ENCODE data around the gene ZNF862. TPM values are rescaled to one million over a fixed set of nuclear protein-coding genes. Genes with fewer than 3 reads are reported as not detected.

ZNF862 gene
- total and polyA plus RNA-seq, 2 of the 13 experiments (the other 11 are each of a cell fraction or from before 2014, with no cell fraction given), result 0.89 to 2.0 TPM

- TF ChIP-seq ZNF33A (CRISPR knock-in tag; IDR thresholded peaks at IDR 0.05; ENCODE audit: borderline replicate concordance) (no peak), RBM39 (IDR thresholded peaks at IDR 0.05; ENCODE audit: low read depth, low read length, poor library complexity, severe bottlenecking) (peak; percentile 17), ZNF577 (CRISPR knock-in tag; IDR thresholded peaks at IDR 0.05; ENCODE audit: borderline replicate concordance, low read depth) (no peak), GTF2F1 (IDR thresholded peaks at IDR 0.05; ENCODE audit: low read length) (no peak), NPAS2 (CRISPR knock-in tag; IDR thresholded peaks at IDR 0.05; ENCODE audit: borderline replicate concordance) (no peak)
- TF ChIP-seq, protein P1, sequence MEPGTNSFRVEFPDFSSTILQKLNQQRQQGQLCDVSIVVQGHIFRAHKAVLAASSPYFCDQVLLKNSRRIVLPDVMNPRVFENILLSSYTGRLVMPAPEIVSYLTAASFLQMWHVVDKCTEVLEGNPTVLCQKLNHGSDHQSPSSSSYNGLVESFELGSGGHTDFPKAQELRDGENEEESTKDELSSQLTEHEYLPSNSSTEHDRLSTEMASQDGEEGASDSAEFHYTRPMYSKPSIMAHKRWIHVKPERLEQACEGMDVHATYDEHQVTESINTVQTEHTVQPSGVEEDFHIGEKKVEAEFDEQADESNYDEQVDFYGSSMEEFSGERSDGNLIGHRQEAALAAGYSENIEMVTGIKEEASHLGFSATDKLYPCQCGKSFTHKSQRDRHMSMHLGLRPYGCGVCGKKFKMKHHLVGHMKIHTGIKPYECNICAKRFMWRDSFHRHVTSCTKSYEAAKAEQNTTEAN (CRISPR knock-in tag; conservative IDR thresholded peaks at IDR 0.05), result no peak
Measured at GRCh38 chr7:149873074-149873969, 35.1 kb downstream of the ZNF862 start, which contains the start of gene ATP6V0E2 (continued).

DNA sequence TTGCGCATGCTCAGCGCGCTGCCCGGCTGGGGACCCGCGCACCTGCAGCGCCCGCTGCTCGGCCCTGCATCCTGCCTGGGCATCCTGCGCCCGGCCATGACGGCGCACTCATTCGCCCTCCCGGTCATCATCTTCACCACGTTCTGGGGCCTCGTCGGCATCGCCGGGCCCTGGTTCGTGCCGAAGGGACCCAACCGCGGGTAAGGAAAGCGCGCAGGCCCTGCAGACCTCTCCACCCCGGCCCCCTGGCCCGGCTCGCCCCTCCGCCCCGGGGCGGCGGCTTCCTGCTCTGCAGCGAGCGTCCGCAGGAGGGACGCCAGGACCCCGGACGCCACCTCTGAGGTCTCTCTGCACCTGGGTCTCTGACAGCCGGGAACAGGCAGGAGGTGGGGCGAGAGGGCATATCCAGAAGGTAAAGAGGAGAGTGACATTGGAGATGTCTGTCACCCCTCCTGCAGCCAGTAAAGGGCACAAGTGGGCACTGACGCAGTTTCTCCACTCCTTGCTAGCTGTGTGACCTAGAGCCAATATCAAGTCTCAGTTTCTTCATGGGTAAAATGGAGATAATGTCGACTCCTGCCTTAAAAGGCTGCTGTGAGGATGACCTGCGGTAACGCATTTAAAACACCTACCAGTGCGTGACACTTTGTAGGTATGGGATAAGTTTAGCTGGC lies 35.9 kb downstream of the ZNF862 start:
- in situ Hi-C loops (cut with HindIII; ENCODE audit: extremely low pct_ligation_motif_present, low pct_unique_long_range_greater_than_20kb) (loop anchor here (25.0 kb wide), 1 partner anchor 163 kb away; no protein-coding TSS in a partner anchor), intact Hi-C loops (cut with micrococcal nuclease; ENCODE audit: unreplicated experiment) (loop anchor here (2.0 kb wide), 1 partner anchor 35 kb away; the partner anchor contains the start of gene ZNF862)
- H3K27me3 ChIP-seq (ENCODE audit: control insufficient read depth in 1 of 2, insufficient read depth in 2 of 2, low read length in 2 of 2), result no peaks in the 10 kb centered on the region
- FAIRE-seq (no peak), ATAC-seq (peak; percentile 62), DNase-seq (ENCODE audit: low spot score) (no peak)
- peak overlapping the region; percentile 70 for H3K9ac ChIP-seq (ENCODE audit: insufficient read depth, low read depth, low read length)
- 5% methylated on average over 4 of the region's 46 CpGs for WGBS (ENCODE audit: low lambda C conversion rate)
- H3K27ac ChIP-seq (ENCODE audit: extremely low read length, insufficient read depth, low read length), result peak overlapping the region; percentile 71
- H3K4me1 ChIP-seq (ENCODE audit: insufficient read depth, low read length), result peaks cover 33% of the 10 kb centered on the region
- H3K4me2 ChIP-seq (ENCODE audit: low read depth, low read length), result peak overlapping the region; percentile 85
- H3K36me3 ChIP-seq (replicated peaks in 1 of 2; ENCODE audit: control insufficient read depth in 1 of 2, insufficient read depth in 2 of 2, low read length in 2 of 2), result peaks cover 1 to 12% of the 10 kb centered on the region in 2 experiments; a peak in 2 of 5 replicates
- CTCF ChIA-PET (ENCODE audit: low intra/inter-chr PET ratio, low total read pairs), result no interaction called here
- no peaks in the 10 kb centered on the region for H3K9me3 ChIP-seq (ENCODE audit: low read length)
- peak overlapping the region; percentile 69 to 80 (median 76) for H3K4me3 ChIP-seq (replicated peaks in 1 of 3; ENCODE audit: insufficient read depth in 1 of 3, low read depth in 2 of 3, low read length in 3 of 3)
- no peaks in the 10 kb centered on the region for H4K20me1 ChIP-seq (ENCODE audit: insufficient read depth, low read length)
- H3K79me2 ChIP-seq (ENCODE audit: insufficient read depth, low read length), result peaks cover 8% of the 10 kb centered on the region
- H2AFZ ChIP-seq (ENCODE audit: low read length), result no peak overlapping the region
- BruUV-seq (replicated peaks), result no TSS peak
- POLR2A ChIA-PET, result interaction anchor here (1.3 to 1.4 kb wide), 2 partner anchors 9 to 12 kb away, joined by 4 read pairs; no protein-coding TSS in a partner anchor
- no peak for TF ChIP-seq NR2C2 (CRISPR knock-in tag; IDR thresholded peaks at IDR 0.05; ENCODE audit: borderline replicate concordance)
- TF ChIP-seq TEAD2 (CRISPR knock-in tag; IDR thresholded peaks at IDR 0.05), result no peak
- no peak for TF ChIP-seq ZNF496 (CRISPR knock-in tag; IDR thresholded peaks at IDR 0.05; ENCODE audit: insufficient replicate concordance)
- 0 out of 2 replicates have a peak, but pooled peaks have one; percentile 26 for TF ChIP-seq HNF4A (CRISPR knock-in tag; IDR thresholded peaks at IDR 0.05)
- peak; percentile 85 for TF ChIP-seq RBFOX2 (IDR thresholded peaks at IDR 0.05; ENCODE audit: low read depth, low read length)
- no peak for TF ChIP-seq RFX3 (CRISPR knock-in tag; IDR thresholded peaks at IDR 0.05)
- peak; percentile 67; the same call in 1 of the 2 replicates for TF ChIP-seq ZNF768 (CRISPR knock-in tag; IDR thresholded peaks at IDR 0.05)
- TF ChIP-seq GABPB1 (CRISPR knock-in tag; IDR thresholded peaks at IDR 0.05), result peak; percentile 57
- TF ChIP-seq ZBTB3 (CRISPR knock-in tag; IDR thresholded peaks at IDR 0.05; ENCODE audit: borderline replicate concordance, low read depth), result no peak
- TF ChIP-seq, protein P2, sequence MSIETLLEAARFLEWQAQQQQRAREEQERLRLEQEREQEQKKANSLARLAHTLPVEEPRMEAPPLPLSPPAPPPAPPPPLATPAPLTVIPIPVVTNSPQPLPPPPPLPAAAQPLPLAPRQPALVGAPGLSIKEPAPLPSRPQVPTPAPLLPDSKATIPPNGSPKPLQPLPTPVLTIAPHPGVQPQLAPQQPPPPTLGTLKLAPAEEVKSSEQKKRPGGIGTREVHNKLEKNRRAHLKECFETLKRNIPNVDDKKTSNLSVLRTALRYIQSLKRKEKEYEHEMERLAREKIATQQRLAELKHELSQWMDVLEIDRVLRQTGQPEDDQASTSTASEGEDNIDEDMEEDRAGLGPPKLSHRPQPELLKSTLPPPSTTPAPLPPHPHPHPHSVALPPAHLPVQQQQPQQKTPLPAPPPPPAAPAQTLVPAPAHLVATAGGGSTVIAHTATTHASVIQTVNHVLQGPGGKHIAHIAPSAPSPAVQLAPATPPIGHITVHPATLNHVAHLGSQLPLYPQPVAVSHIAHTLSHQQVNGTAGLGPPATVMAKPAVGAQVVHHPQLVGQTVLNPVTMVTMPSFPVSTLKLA (IDR thresholded peaks at IDR 0.05), result no peak
- TF ChIP-seq ZNF431 (CRISPR knock-in tag; IDR thresholded peaks at IDR 0.05; ENCODE audit: borderline replicate concordance, low read depth), result no peak
